ENCODE measurements around the gene MTERF2. TPM values are rescaled to one million over a fixed set of nuclear protein-coding genes. Genes with fewer than 3 reads are reported as not detected.
"Not testable (repeated sequence)": the region's sequence is repeated elsewhere in the genome, so short reads cannot be mapped to it uniquely, and the experiment has no call there.

Gene MTERF2, protein sequence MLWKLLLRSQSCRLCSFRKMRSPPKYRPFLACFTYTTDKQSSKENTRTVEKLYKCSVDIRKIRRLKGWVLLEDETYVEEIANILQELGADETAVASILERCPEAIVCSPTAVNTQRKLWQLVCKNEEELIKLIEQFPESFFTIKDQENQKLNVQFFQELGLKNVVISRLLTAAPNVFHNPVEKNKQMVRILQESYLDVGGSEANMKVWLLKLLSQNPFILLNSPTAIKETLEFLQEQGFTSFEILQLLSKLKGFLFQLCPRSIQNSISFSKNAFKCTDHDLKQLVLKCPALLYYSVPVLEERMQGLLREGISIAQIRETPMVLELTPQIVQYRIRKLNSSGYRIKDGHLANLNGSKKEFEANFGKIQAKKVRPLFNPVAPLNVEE
- 8.0 TPM for polyA plus RNA-seq (2013, experiment 1 of 2; ENCODE audit: insufficient read length)
- 9.1 TPM for polyA plus RNA-seq (2013, experiment 2 of 2; ENCODE audit: insufficient read length)

DNA sequence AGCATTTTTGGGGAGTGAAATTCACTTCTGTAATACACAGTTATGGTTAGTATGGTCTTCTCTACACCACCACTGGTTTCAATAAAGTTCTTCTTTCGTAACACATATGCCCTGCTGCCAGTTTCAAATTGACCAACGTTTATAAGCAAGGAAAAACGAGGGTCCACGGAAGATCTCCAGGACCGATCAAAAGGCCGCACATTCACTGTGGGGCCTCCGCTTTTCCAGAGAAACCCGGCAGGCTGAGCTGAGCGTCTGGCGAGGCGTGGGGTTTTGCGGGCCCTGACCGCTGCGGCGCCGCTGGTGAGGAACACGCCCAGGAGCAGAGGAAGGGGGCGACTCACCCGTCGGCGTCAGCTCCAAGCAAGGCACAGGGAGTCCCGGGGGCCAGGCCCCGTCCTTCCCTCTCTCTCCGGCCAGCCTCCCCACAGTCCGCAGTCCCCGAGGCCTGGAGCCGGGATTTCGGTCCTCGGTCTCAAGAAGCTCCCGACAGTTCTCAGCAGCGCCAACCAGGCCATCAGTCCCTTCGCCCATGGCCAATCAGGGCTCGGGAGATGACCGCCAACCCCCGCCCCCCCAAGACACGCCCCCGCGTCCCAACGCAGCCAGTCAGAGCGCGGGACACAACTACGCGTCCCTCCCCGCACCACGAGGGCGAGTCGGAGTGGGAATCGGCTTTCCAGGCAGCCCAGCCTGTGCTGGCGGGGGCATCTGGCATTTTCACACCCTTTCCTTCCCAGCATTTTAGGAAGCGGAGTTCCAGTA lies at the start of gene MTERF2:
MTERF2 (minus strand) TSS at position 522 of the 765 bp plus-strand sequence. CDS start 8,432 bp downstream, outside the sequence.
- peak; percentile 97 for DNase-seq

DNA sequence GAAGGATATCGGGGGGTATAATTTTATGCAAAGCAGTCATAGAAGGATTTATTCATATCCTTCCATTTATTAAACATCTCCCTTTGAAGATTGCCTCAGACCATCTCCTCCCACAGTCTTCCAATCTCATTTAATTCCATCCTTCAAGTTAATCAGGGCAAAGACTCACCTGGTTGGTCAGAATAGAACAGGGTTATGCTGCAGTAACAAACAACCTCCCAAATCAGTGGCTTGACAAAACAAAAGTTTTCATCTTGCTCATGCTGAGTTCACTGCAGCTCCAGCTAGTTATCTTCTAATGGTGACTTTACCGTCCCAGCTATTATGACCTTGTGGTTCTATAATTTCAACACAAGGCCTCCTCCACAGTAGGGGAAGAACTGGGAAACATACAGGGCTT lies 48.8 kb upstream of the MTERF2 start:
- DNase-seq = no peak

GRCh38 chr12:107033758-107034739 lies 47.1 kb upstream of the MTERF2 start:
- peak; percentile 13 for DNase-seq

DNA sequence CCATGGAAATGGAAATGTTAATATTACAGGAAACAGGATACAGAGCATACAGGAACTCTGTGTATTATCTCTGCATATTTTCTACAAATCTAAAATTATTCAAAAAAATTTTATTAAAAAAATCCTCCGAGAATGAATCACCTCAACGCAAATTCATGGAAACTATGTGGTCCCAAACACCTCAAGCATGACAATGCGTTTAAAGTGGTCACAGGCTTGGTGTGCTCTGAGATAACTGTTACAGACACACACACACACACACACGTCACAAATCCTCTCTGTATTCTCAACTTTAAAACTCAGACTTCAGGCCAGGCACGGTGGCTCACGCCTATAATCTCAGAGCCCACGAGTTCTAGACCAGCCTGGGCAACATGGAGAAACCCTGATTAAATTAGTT lies 45.3 kb upstream of the MTERF2 start:
- DNase-seq = peak; percentile 7

GRCh38 chr12:107031061-107031460 lies 44.1 kb upstream of the MTERF2 start:
- DNase-seq = no peak

GRCh38 chr12:107029081-107029480 lies 42.1 kb upstream of the MTERF2 start:
- no peak for DNase-seq

DNA sequence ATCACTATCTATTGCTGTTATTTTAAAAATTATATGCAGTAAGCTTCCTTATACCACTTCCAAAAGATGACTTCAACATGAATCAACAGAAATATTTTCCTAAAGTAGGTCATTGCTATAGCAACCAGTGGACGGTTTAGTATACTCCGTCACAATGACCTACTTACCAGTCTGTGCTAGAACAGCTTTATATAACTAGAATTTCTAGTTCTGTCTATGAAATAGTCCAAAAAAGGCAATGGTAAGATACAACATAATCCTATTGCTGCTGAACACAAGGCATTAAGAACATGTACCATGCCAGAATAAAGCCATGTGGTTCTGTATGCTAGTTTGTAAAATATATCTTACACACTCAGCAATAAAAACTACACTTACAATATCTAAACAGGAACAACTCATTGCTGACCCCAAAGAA lies 40.7 kb upstream of the MTERF2 start:
- DNase-seq = peak; percentile 95

- DNase-seq = no peak
These were observed 40.1 kb upstream of the MTERF2 start for GRCh38 chr12:107026806-107027635.

DNA sequence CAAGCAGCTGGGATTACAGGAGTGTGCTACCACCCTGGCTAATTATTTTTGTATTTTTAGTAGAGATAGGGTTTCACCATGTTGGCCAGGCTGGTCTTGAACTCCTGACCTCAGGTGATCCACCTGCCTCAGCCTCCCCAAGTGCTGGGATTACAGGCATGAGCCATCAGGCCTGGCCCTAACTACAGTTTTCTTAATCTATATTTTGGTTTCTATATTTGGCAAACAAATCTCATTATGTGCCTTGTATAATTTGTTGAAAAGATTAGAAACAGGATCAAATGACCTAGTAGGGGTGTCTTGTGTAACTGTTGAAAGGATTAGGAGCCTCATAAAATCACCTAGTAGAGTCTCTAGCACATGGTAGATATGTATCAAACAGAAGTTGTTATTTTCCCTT lies 39.4 kb upstream of the MTERF2 start:
- not testable (repeated sequence) for DNase-seq

GRCh38 chr12:107025671-107026070 lies 38.7 kb upstream of the MTERF2 start:
- DNase-seq = no peak

GRCh38 chr12:107019546-107019945 lies 32.6 kb upstream of the MTERF2 start:
- no peak for DNase-seq

DNA sequence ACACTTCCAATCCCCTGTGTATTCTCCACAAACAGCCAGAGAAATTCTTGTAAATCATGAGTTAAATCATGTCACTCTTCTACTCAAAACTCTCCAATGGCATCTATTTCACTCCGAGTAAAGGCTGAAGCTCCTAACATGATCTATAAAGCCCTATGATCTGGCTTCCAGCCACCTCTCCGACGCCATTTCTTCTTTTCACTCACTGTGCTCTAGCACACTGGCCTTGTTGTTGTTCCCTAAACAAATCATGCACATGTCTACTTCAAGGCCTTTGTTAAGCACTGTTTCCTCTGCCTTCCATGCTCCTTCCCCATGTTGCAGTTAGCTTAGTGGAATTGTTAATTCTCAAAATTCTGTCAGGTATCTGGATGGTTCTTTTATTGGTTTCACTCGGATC lies 30.1 kb upstream of the MTERF2 start:
- no peak for DNase-seq

DNA sequence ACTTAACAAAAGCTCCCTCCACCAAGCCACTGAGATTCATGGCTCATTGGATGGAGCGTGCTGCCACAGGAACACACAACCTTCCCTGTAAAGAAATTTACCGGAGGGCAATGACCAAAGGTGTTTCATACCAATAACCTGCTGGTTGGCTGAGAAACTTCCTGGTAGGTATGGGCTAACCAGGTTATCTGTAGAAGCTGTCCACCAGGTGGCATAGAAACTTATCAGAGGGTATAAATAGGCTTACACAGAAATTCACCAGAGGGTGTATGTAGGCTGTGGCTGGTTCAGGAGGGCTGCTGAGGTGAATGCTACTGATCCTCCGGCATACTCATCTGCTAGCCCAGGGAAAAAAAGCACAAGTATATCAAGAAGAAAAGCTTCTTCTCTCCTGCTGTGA lies 27.1 kb upstream of the MTERF2 start:
- no peak for DNase-seq

DNA sequence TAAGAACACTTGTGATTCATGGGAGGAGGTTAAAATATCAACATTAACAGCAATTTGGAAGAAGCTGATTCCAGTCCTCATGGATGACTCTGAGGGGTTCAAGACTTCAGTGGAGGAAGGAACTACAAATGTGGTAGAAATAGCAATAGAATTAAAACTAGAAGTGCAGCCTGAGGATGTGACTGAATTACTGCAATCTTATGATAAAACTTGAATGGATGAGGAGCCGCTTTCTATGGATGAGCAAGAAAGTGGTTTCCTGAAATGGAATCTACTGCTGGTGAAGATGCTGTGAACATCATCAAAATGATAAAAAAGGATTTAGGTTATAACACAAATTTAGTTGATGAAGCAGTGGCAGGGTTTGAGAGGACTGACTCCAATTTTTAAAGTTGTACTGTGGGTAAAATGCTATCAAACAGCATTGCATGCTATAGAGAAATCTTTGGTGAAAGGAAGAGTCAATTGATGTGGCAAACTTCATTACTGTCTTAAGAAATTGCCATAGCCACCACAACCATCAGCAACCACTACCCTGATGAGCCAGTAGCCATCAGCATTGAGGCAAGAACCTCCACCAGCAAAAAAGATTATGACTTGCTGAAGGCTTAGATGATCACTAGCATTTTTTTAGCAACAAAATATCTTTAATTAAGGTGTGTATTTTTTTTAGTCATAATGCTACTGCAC lies 25.9 kb upstream of the MTERF2 start:
- no peak for DNase-seq

- DNase-seq = no peak
These were observed 24.6 kb upstream of the MTERF2 start for GRCh38 chr12:107011519-107011918.

DNA sequence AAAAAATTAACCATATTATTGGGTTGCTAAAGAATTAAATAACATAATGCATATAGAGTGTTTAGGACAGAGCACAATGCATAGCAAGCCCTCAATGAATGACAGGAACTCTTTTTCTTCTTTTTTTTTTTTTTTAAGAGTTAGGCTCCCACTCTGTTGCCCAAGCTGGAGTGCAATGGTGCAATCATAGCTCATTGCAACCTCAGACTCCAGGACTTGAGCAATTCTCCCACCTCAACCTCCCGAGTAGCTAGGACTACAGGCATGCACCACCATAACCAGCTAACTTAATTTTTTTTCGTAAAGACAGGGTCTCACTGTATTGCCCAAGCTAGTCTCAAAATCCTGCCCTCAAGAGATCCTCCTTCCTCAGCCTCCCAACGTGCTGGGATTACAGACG lies 20.5 kb upstream of the MTERF2 start:
- no peak for DNase-seq

DNA sequence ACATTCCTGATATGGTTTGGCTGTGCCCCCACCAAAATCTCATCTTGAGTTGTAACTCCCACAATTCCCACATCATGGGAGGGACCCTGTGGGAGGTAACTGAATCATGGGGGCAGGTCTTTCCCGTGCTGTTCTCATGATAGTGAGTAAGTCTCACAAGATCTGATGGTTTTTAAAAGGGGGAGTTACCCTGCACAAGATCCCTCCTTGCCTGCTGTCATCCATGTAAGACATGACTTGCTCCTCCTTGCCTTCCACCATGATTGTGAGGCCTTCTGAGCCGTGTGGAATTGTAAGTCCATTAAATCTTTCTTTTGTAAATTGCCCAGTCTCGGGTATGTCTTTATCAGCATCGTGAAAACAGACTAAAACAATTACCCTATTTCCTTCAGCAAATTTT lies 15.7 kb upstream of the MTERF2 start:
- DNase-seq = not testable (repeated sequence)

- no peak for DNase-seq
These were observed 12.5 kb upstream of the MTERF2 start for GRCh38 chr12:106999446-106999845.

GRCh38 chr12:106997916-106998315 lies 11.0 kb upstream of the MTERF2 start:
- no peak for DNase-seq

GRCh38 chr12:106996102-106996501 lies 9.2 kb upstream of the MTERF2 start:
- not testable (repeated sequence) for DNase-seq

All from fibroblast of skin of scalp (primary cell).